GM20000 (cell line): ENCODE results near the gene PITPNM1.

Source experiments
- DNase-seq: peaks from one replicate; pipeline ENCODE4 v3.0.0; 2012; ENCODE audit warnings: low spot score
- TF ChIP-seq, protein P1 (sequence below): IDR thresholded peaks from 2 replicates; pipeline ENCODE4 v1.5.1; 2012; ENCODE audit warnings: mild to moderate bottlenecking, control low read depth; ENCODE audit errors: extremely low read depth, missing control alignments

PITPNM1 gene

DNA sequence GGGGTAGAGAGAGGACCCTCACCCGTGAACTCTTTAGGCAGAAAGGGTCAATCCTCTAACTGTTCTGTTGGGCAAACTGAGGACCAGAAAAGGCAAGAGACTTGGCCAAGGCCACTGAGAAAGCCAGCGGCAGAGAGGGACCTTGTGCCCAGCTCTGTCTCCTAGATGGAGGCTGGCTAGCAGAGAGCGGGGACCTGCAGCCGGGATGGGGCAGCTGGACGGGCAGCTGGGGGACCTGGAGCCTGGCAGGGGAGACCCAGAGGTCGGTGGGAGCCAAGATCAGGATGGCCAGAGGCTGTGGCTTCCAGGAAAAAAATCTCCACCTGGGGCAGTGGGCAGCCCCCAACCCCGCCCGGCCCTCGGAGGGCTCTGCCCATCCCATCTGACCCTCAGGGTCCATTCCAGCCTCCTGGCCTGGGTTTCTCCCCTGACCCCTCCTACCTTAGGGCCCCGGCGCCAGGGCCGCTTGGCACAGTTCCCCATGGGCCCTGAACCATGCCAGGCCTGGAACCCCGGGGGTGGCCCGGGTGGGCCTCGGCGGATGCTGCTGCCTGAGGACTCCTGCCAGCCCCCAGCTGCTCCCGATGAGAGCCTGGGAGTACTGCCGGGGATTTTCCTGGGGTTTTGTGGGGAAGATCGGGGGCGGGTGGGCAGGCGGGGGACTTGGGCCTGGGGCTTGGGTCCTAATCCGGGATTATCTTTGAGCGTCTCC is 17.8 kb upstream of the PITPNM1 start, which contains the start of gene CABP2:
CABP2 (minus strand) TSS at position 603 of the 712 bp plus-strand sequence; CDS start at position 483, 120 bp downstream.
- DNase-seq, result no peak
- TF ChIP-seq, protein P1, sequence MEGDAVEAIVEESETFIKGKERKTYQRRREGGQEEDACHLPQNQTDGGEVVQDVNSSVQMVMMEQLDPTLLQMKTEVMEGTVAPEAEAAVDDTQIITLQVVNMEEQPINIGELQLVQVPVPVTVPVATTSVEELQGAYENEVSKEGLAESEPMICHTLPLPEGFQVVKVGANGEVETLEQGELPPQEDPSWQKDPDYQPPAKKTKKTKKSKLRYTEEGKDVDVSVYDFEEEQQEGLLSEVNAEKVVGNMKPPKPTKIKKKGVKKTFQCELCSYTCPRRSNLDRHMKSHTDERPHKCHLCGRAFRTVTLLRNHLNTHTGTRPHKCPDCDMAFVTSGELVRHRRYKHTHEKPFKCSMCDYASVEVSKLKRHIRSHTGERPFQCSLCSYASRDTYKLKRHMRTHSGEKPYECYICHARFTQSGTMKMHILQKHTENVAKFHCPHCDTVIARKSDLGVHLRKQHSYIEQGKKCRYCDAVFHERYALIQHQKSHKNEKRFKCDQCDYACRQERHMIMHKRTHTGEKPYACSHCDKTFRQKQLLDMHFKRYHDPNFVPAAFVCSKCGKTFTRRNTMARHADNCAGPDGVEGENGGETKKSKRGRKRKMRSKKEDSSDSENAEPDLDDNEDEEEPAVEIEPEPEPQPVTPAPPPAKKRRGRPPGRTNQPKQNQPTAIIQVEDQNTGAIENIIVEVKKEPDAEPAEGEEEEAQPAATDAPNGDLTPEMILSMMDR, result no peak

- no peak for DNase-seq
- TF ChIP-seq, protein P1, result no peak
Measured at GRCh38 chr11:67522338-67522737, 17.2 kb upstream of the PITPNM1 start.

DNA sequence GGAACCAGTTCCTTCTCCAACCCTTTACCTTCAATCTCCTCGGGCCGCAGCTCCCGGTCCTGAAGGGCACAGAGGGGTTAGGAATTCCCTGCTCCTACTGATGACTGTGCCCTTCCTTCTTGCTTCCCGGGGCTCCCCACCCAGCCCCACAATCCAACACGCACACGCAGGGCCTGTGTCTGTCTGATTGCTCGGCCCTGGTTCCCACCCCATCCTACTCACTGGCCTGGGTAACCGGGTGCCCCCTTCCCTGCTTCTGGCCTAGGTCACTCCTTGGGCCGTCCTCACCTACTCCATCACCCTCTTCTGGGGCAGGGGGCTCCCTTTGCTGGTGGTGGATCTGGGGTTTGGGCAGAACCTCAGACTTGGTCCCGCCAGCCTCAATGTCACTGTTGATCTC is 16.8 kb upstream of the PITPNM1 start:
- no peak for DNase-seq

DNA sequence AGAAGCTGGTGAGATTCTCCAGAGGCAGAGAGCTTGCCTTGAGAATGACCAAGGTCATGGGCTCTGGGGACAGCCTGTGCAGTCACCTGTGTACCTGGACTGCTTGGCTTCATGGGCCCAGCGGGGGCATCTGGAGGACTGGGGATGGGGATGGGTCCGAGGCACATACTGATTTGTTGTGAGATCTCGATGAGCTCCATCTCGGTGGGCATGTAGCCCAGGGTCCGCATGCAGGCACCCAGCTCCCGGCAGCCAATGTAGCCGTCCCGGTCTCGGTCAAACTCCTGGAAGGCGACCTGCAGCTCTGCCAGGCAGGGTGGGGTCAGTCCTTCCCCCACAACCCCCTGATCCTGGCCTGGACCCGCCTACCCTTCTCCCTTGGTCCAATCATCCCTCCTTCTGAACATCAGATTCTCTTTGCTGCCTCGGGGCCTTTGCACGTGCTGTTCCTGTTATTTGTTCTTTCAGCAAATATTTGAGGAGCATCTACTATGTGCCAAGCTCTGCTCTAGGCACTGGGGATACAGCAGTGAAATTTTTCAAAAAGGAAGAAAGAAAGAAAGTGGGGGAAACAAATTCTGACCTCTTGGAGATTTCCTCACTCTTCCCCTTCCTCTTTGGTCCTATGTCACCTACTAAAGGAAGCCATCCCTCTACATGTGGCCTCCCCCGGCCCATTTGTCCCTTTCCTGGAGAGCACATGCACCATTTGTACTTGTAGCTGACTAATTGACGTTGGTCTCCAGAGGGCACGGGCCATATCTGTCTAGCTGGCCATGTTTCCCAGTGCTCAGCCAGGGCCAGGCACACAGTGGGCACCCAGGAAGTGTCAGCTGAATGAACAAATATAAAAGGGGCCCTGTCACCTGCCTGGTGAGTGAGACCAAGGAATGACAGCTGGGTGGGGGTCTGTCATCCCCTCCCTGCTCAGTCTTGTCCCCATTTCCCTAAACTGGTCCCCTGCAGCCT is 16.0 kb upstream of the PITPNM1 start:
- no peak for DNase-seq
- TF ChIP-seq, protein P1, result no peak

More for the DNA sequence above, 16.8 kb upstream of the PITPNM1 start:
- TF ChIP-seq, protein P1, result no peak

DNA sequence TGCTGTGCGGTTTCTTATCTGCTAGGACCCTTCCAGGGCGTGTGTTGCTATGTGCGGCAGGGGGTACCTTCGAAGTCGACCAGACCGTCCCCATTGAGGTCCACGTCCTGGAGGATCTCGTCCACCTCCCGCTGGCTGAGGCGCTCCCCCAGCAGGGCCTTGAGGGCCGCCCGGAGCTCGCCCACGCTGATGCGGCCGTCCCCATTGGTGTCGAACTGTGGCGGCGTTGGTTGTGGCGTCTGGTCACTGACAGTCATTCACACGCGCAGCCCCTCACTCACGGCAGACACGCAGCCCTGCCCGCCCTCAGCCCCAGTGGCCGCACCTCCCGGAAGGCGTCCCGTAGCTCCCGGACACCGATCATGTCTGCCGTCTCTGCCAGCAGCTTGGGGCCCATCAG is 14.6 kb upstream of the PITPNM1 start:
- TF ChIP-seq, protein P1, result no peak
- DNase-seq, result no peak

- DNase-seq, result no peak
- TF ChIP-seq, protein P1, result no peak
Measured at GRCh38 chr11:67517784-67518552, 12.8 kb upstream of the PITPNM1 start.
